K562 (cell line): ENCODE measurements around the gene TALDO1.
A peak's percentile ranks its signal among the peaks of the same experiment; 100 is the strongest.

Source experiments
- CBX2 ChIP-seq: fragments of 200-600 bp; sonication (generic); IDR thresholded peaks from one replicate; pipeline ENCODE4 v1.6.1; 2012; ENCODE audit warnings: mild to moderate bottlenecking, low read length, inconsistent platforms; ENCODE audit not compliant: insufficient read depth, poor library complexity, severe bottlenecking
- MTA1 ChIP-seq: fragments of 450-650 bp; IDR thresholded peaks from 2 replicates; pipeline ENCODE4 v1.6.1; 2017; ENCODE audit warnings: borderline replicate concordance
- POLR2AphosphoS5 ChIP-seq: IDR thresholded peaks from 2 replicates; pipeline ENCODE4 v1.6.1; 2011; ENCODE audit warnings: mild to moderate bottlenecking, low read depth, low read length, moderate library complexity; ENCODE audit not compliant: control insufficient read depth, insufficient read depth
- PPARD ChIP-seq: fragments of 250-450 bp; sonication (Bioruptor Pico); IDR thresholded peaks from 2 replicates; pipeline ENCODE4 v1.8.0; 2022; ENCODE audit warnings: inconsistent platforms, mild to moderate bottlenecking, moderate library complexity
- PRMT5 ChIP-seq: sonication (generic); formaldehyde crosslinking; IDR thresholded peaks from 2 replicates; pipeline ENCODE4 v1.5.0; 2020; ENCODE audit warnings: missing genetic modification reagents
- STAT5B ChIP-seq: fragments of 250-450 bp; sonication (Bioruptor Pico); IDR thresholded peaks from 2 replicates; pipeline ENCODE4 v1.8.0; 2021; ENCODE audit warnings: mild to moderate bottlenecking, inconsistent platforms
- ZC3H11A ChIP-seq: IDR thresholded peaks from 2 replicates; pipeline ENCODE4 v1.6.1; 2012; ENCODE audit warnings: low read depth, low read length, improper control_type of control experiment
- ZC3H8 ChIP-seq: fragments of 450-650 bp; IDR thresholded peaks from 2 replicates; pipeline ENCODE4 v1.6.1; 2017
- ZNF395 ChIP-seq: fragments of 200-800 bp; sonication (Bioruptor generic); IDR thresholded peaks from 2 replicates; pipeline ENCODE4 v1.6.1; 2017; ENCODE audit warnings: missing genetic modification characterization, missing compliant biosample characterization
- TF ChIP-seq, protein P1 (sequence below): fragments of 250-450 bp; sonication (Bioruptor Pico); IDR thresholded peaks from 2 replicates; pipeline ENCODE4 v1.8.0; 2021; ENCODE audit warnings: moderate library complexity, mild to moderate bottlenecking, inconsistent platforms

DNA sequence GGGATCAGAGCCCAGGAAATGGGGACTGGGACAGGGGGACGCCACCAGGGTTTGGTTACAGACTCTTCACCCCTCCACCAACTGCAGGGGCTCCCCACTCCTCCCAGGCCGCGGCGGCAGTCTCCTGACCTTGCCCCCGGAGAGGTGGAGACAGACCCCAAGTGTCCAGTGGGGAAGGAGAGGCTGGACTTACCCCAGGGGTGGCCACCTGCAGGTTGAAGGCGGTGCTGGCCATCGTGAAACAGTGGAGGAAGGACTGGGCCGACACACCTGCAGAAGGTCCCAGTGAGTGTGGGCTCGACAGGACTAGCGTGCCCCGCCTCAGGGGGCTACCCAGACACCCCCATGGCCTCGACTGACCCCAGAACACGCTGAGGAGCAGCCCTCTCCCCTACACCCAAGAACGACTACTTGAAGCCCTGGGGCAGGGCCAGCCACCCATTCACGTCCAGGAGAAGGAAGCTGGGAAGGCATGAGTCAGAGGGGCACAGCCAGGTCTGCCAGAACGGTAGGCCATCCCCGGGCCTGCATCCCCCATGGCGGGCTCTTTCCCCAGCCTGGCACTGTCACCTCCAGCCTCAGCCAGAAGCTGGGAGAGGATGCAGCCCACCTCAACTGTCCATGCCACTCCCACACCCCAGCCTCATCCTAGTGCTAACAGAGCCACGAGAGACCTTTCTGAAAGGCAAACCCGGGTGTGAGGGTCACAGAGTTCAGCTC is 27.8 kb downstream of the TALDO1 start:
- TF ChIP-seq ZNF395 (CRISPR knock-in tag) = no peak
- no peak for TF ChIP-seq ZC3H11A
- TF ChIP-seq, protein P1, sequence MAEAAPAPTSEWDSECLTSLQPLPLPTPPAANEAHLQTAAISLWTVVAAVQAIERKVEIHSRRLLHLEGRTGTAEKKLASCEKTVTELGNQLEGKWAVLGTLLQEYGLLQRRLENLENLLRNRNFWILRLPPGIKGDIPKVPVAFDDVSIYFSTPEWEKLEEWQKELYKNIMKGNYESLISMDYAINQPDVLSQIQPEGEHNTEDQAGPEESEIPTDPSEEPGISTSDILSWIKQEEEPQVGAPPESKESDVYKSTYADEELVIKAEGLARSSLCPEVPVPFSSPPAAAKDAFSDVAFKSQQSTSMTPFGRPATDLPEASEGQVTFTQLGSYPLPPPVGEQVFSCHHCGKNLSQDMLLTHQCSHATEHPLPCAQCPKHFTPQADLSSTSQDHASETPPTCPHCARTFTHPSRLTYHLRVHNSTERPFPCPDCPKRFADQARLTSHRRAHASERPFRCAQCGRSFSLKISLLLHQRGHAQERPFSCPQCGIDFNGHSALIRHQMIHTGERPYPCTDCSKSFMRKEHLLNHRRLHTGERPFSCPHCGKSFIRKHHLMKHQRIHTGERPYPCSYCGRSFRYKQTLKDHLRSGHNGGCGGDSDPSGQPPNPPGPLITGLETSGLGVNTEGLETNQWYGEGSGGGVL = no peak
- no peak for TF ChIP-seq CBX2
- no peak for TF ChIP-seq ZC3H8
- TF ChIP-seq PRMT5 = no peak
- no peak for TF ChIP-seq STAT5B
- TF ChIP-seq MTA1 = no peak
- peak; percentile 49; the same call in 1 of the 2 replicates for TF ChIP-seq POLR2AphosphoS5
- no peak for TF ChIP-seq PPARD (CRISPR knock-in tag)
